Endothelial cell of umbilical vein (primary cell): Measurements from ENCODE around the gene CSK. TPM values are rescaled to one million over a fixed set of nuclear protein-coding genes. Genes with fewer than 3 reads are reported as not detected.

Experiments
- BruUV-seq: library from RNA; stranded (reverse); fragments of 400-500 nt; replicated peaks from 2 replicates; lab custom pipeline; 2021; lab: Mats Ljungman, UMichigan
- CTCF ChIA-PET: fragments of 300-600, 350-600 bp; sonication (Branson Sonifier 250); formaldehyde crosslinking; loops from one replicate; lab custom pipeline; 2021; ENCODE audit warnings: antibody characterized with exemption, inconsistent platforms; lab: Charles Lee
- POLR2A ChIA-PET: fragments of 300-600, 350-600 bp; sonication (Branson Sonifier 250); formaldehyde crosslinking; loops from one replicate; lab custom pipeline; 2021; ENCODE audit warnings: antibody characterized with exemption, inconsistent platforms; lab: Charles Lee
- DNase-seq: peaks from one replicate; pipeline ENCODE4 v3.0.0-alpha.2; 2011; ENCODE audit warnings: low read depth, low spot score
- FAIRE-seq: peaks from 2 replicates; lab custom pipeline; 2011; peaks lifted over from hg19 to GRCh38; lab: Jason Lieb, UNC
- H2AFZ ChIP-seq: 2 replicates; pipeline ENCODE4 v1.6.0; 2012; ENCODE audit warnings: low read depth, low read length, control low read depth, inconsistent platforms
- H3K27ac ChIP-seq: 2 replicates; pipeline ENCODE4 v1.5.1; 2011; ENCODE audit warnings: low read depth, mild to moderate bottlenecking, control low read depth, low read length, moderate library complexity; ENCODE audit not compliant: insufficient read depth
- H3K27me3 ChIP-seq, 2 experiments: 2 replicates each; pipeline versions ENCODE4 v1.6.0 to v1.6.1; 2011; ENCODE audit warnings: low read length in 2 of 2, mixed read lengths in 1 of 2; ENCODE audit not compliant: control insufficient read depth in 2 of 2, insufficient read depth in 2 of 2
- H3K36me3 ChIP-seq, 2 experiments: 2 replicates in 1 of 2; 3 replicates in 1 of 2; pipeline ENCODE4 v1.5.1; 2011; ENCODE audit warnings: low read length in 2 of 2, mild to moderate bottlenecking in 1 of 2, moderate library complexity in 1 of 2; ENCODE audit not compliant: control insufficient read depth in 2 of 2, insufficient read depth in 2 of 2; ENCODE audit errors: extremely low read depth in 1 of 2
- H3K4me1 ChIP-seq: 3 replicates; pipeline ENCODE4 v1.5.1; 2011; ENCODE audit warnings: mild to moderate bottlenecking, low read length; ENCODE audit not compliant: control insufficient read depth, insufficient read depth; ENCODE audit errors: extremely low read depth
- H3K4me2 ChIP-seq: 2 replicates; pipeline ENCODE4 v1.6.1; 2011; ENCODE audit warnings: low read length, control low read depth, mixed read lengths; ENCODE audit not compliant: insufficient read depth
- H3K4me3 ChIP-seq, 3 experiments: fragments of 200-600 bp in 1 of 3; sonication (generic), shearing (Covaris generic) in 1 of 3; replicated peaks in 1 of 3; 2 replicates each; pipeline ENCODE4 v1.5.1; 2011 to 2016; ENCODE audit warnings: control low read depth in 3 of 3, low read length in 3 of 3, mild to moderate bottlenecking in 2 of 3, inconsistent platforms in 1 of 3, low read depth in 1 of 3, moderate library complexity in 1 of 3; ENCODE audit not compliant: insufficient read depth in 1 of 3
- H3K79me2 ChIP-seq: 2 replicates; pipeline ENCODE4 v1.6.0; 2012; ENCODE audit warnings: low read length, inconsistent platforms; ENCODE audit not compliant: control insufficient read depth, insufficient read depth
- H3K9ac ChIP-seq: replicated peaks from 2 replicates; pipeline ENCODE3; 2011; ENCODE audit warnings: low read length, control low read depth; ENCODE audit not compliant: insufficient read depth; ENCODE audit errors: extremely low read depth
- H3K9me1 ChIP-seq: replicated peaks from 3 replicates; pipeline ENCODE4 v1.6.0; 2011; ENCODE audit warnings: mild to moderate bottlenecking, low read length; ENCODE audit not compliant: control insufficient read depth, insufficient read depth; ENCODE audit errors: extremely low read depth
- H3K9me3 ChIP-seq: replicated peaks from 2 replicates; pipeline ENCODE4 v1.5.1; 2012; ENCODE audit warnings: low read length, inconsistent platforms; ENCODE audit not compliant: control insufficient read depth, insufficient read depth
- H4K20me1 ChIP-seq: replicated peaks from 2 replicates; pipeline ENCODE3; 2011; ENCODE audit warnings: mild to moderate bottlenecking, low read length; ENCODE audit not compliant: control insufficient read depth, insufficient read depth; ENCODE audit errors: extremely low read depth
- EZH2 ChIP-seq: IDR thresholded peaks from 2 replicates; pipeline ENCODE4 v1.6.1; 2012; ENCODE audit warnings: borderline replicate concordance, low read depth, mild to moderate bottlenecking, moderate library complexity, low read length, inconsistent platforms; ENCODE audit not compliant: severe bottlenecking
- FOS ChIP-seq: IDR thresholded peaks from 2 replicates; pipeline ENCODE4 v1.6.1; 2011; ENCODE audit warnings: mild to moderate bottlenecking, low read length, moderate library complexity, borderline replicate concordance; ENCODE audit not compliant: insufficient read depth
- GATA2 ChIP-seq: IDR thresholded peaks from 2 replicates; pipeline ENCODE4 v1.7.0; 2011; ENCODE audit warnings: low read depth, mild to moderate bottlenecking, moderate library complexity, mixed read lengths, low read length; ENCODE audit not compliant: insufficient read length, insufficient read depth
- JUN ChIP-seq: IDR thresholded peaks from 2 replicates; pipeline ENCODE4 v1.6.1; 2011; ENCODE audit warnings: borderline replicate concordance, low read depth; ENCODE audit not compliant: insufficient read length, insufficient read depth
- MYC ChIP-seq: IDR thresholded peaks from one replicate; pipeline ENCODE4 v1.6.1; 2011; ENCODE audit warnings: mild to moderate bottlenecking, low read depth, low read length
- POLR2A ChIP-seq: IDR thresholded peaks from 2 replicates; pipeline ENCODE4 v1.6.1; 2012; ENCODE audit warnings: low read depth, mild to moderate bottlenecking, control low read depth, low read length
- POLR2AphosphoS5 ChIP-seq: IDR thresholded peaks from 2 replicates; pipeline ENCODE4 v1.6.1; 2012; ENCODE audit warnings: low read depth, mild to moderate bottlenecking, control low read depth, low read length, moderate library complexity; ENCODE audit not compliant: insufficient read depth
- dilution Hi-C: fragments of 300-500 bp; cut with MboI; formaldehyde crosslinking; loops from one replicate; pipeline ENCODE4 v1.15.0; 2019; ENCODE audit warnings: low sequenced_read_pairs; ENCODE audit not compliant: extremely low pct_ligation_motif_present
- intact Hi-C: fragments of 100-400 bp; cut with micrococcal nuclease; formaldehyde crosslinking; loops from one replicate; pipeline ENCODE4 v1.10.0; 2022
- polyA plus RNA-seq, 4 experiments: library from polyadenylated mRNA; depleted of rRNA in 3 of 4; stranded (reverse) in 3 of 4; unstranded in 1 of 4; fragments of >200 nt; gene quantifications; 2 replicates each; pipeline versions ENCODE4 v1.2.1 to v1.2.3, GENCODE V29; 2011 to 2012; ENCODE audit warnings: missing spikeins in 1 of 4
- total RNA-seq: library from RNA; stranded (reverse); gene quantifications from 2 replicates; pipeline ENCODE4 v1.2.3, GENCODE V29; 2021
- TF ChIP-seq, protein P1 (sequence below): IDR thresholded peaks from 2 replicates; pipeline ENCODE4 v1.6.1; 2011; ENCODE audit not compliant: insufficient read depth, insufficient read length
- TF ChIP-seq, protein P2 (sequence below), 2 donors: IDR thresholded peaks; 1 replicate in 1 of 2; 2 replicates in 1 of 2; pipeline ENCODE4 v1.5.1; 2011; ENCODE audit warnings: low read length in 2 of 2, mild to moderate bottlenecking in 2 of 2, moderate library complexity in 2 of 2, control low read depth in 1 of 2, inconsistent platforms in 1 of 2, low read depth in 1 of 2; ENCODE audit not compliant: insufficient read depth in 1 of 2; ENCODE audit errors: extremely low read depth in 1 of 2

The CSK gene
- total and polyA plus RNA-seq, 2 donors (not counting 3 experiments of a cell fraction or from before 2014, with no cell fraction given), result 41.2 to 104 TPM

DNA sequence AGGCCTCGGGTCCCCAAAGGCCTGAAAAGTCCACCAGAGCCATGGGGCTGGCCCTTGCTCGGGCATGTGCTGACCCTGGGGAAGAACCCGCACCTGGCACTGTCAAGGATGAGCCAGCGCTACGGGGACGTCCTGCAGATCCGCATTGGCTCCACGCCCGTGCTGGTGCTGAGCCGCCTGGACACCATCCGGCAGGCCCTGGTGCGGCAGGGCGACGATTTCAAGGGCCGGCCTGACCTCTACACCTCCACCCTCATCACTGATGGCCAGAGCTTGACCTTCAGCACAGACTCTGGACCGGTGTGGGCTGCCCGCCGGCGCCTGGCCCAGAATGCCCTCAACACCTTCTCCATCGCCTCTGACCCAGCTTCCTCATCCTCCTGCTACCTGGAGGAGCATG is 32.0 kb upstream of the CSK start:
- intact Hi-C loops, result loop anchor here (10.0 kb wide), 1 partner anchor 525 kb away; no protein-coding TSS in a partner anchor
- no TSS peak for BruUV-seq
- ChIA-PET POLR2A (interaction anchor here (1.0 kb wide), 1 partner anchor 112 kb away, joined by 3 read pairs; no protein-coding TSS in a partner anchor), CTCF (interaction anchor here (0.8 to 1.4 kb wide), 4 partner anchors 9 to 32 kb away, joined by 3 read pairs; partner anchors contain the start of gene CSK)
- no peak for FAIRE-seq
- no peaks in the 10 kb centered on the region for H3K9me3 ChIP-seq
- no peaks in the 10 kb centered on the region for H3K4me1 ChIP-seq
- dilution Hi-C loops, result loop anchor here (25.0 kb wide), 1 partner anchor 113 kb away; no protein-coding TSS in a partner anchor
- no peaks in the 10 kb centered on the region for H3K9me1 ChIP-seq
- peaks cover 0 to 1% of the 10 kb centered on the region in 2 experiments for H3K27me3 ChIP-seq
- no peak for DNase-seq
- H3K79me2 ChIP-seq, result no peaks in the 10 kb centered on the region
- H3K9ac ChIP-seq, result no peak overlapping the region
- TF ChIP-seq JUN (no peak), POLR2A (no peak), MYC (no peak), FOS (no peak), POLR2AphosphoS5 (no peak), EZH2 (no peak), GATA2 (no peak)
- TF ChIP-seq, protein P1, sequence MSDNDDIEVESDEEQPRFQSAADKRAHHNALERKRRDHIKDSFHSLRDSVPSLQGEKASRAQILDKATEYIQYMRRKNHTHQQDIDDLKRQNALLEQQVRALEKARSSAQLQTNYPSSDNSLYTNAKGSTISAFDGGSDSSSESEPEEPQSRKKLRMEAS, result no peak
- TF ChIP-seq, protein P2, sequence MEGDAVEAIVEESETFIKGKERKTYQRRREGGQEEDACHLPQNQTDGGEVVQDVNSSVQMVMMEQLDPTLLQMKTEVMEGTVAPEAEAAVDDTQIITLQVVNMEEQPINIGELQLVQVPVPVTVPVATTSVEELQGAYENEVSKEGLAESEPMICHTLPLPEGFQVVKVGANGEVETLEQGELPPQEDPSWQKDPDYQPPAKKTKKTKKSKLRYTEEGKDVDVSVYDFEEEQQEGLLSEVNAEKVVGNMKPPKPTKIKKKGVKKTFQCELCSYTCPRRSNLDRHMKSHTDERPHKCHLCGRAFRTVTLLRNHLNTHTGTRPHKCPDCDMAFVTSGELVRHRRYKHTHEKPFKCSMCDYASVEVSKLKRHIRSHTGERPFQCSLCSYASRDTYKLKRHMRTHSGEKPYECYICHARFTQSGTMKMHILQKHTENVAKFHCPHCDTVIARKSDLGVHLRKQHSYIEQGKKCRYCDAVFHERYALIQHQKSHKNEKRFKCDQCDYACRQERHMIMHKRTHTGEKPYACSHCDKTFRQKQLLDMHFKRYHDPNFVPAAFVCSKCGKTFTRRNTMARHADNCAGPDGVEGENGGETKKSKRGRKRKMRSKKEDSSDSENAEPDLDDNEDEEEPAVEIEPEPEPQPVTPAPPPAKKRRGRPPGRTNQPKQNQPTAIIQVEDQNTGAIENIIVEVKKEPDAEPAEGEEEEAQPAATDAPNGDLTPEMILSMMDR (IDR thresholded peaks at IDR 0.05; ENCODE audit: extremely low read depth in 1 of 2, insufficient read depth in 1 of 2, low read depth in 1 of 2, low read length in 2 of 2), result no peak
- no peak overlapping the region for H3K4me2 ChIP-seq
- H3K4me3 ChIP-seq, result no peak overlapping the region
- no peaks in the 10 kb centered on the region for H3K36me3 ChIP-seq
- H4K20me1 ChIP-seq, result no peaks in the 10 kb centered on the region
- no peak overlapping the region for H2AFZ ChIP-seq
- H3K27ac ChIP-seq, result no peak overlapping the region
